Endothelial cell of umbilical vein (primary cell): ENCODE data around the gene CNIH1. TPM values are rescaled to one million over a fixed set of nuclear protein-coding genes. Genes with fewer than 3 reads are reported as not detected.

Experiments used
- BruUV-seq: library from RNA; stranded (reverse); fragments of 400-500 nt; replicated peaks from 2 replicates; lab custom pipeline; 2021; lab: Mats Ljungman, UMichigan
- CTCF ChIA-PET: fragments of 300-600, 350-600 bp; sonication (Branson Sonifier 250); formaldehyde crosslinking; loops from one replicate; lab custom pipeline; 2021; ENCODE audit warnings: antibody characterized with exemption, inconsistent platforms; lab: Charles Lee
- POLR2A ChIA-PET: fragments of 300-600, 350-600 bp; sonication (Branson Sonifier 250); formaldehyde crosslinking; loops from one replicate; lab custom pipeline; 2021; ENCODE audit warnings: antibody characterized with exemption, inconsistent platforms; lab: Charles Lee
- DNase-seq: peaks from one replicate; pipeline ENCODE4 v3.0.0-alpha.2; 2011; ENCODE audit warnings: low read depth, low spot score
- FAIRE-seq: peaks from 2 replicates; lab custom pipeline; 2011; peaks lifted over from hg19 to GRCh38; lab: Jason Lieb, UNC
- H2AFZ ChIP-seq: 2 replicates; pipeline ENCODE4 v1.6.0; 2012; ENCODE audit warnings: low read depth, low read length, control low read depth, inconsistent platforms
- H3K27ac ChIP-seq: 2 replicates; pipeline ENCODE4 v1.5.1; 2011; ENCODE audit warnings: low read depth, mild to moderate bottlenecking, control low read depth, low read length, moderate library complexity; ENCODE audit not compliant: insufficient read depth
- H3K27me3 ChIP-seq, 2 experiments: 2 replicates each; pipeline versions ENCODE4 v1.6.0 to v1.6.1; 2011; ENCODE audit warnings: low read length in 2 of 2, mixed read lengths in 1 of 2; ENCODE audit not compliant: control insufficient read depth in 2 of 2, insufficient read depth in 2 of 2
- H3K36me3 ChIP-seq, 2 experiments: 2 replicates in 1 of 2; 3 replicates in 1 of 2; pipeline ENCODE4 v1.5.1; 2011; ENCODE audit warnings: low read length in 2 of 2, mild to moderate bottlenecking in 1 of 2, moderate library complexity in 1 of 2; ENCODE audit not compliant: control insufficient read depth in 2 of 2, insufficient read depth in 2 of 2; ENCODE audit errors: extremely low read depth in 1 of 2
- H3K4me1 ChIP-seq: 3 replicates; pipeline ENCODE4 v1.5.1; 2011; ENCODE audit warnings: mild to moderate bottlenecking, low read length; ENCODE audit not compliant: control insufficient read depth, insufficient read depth; ENCODE audit errors: extremely low read depth
- H3K4me2 ChIP-seq: 2 replicates; pipeline ENCODE4 v1.6.1; 2011; ENCODE audit warnings: low read length, control low read depth, mixed read lengths; ENCODE audit not compliant: insufficient read depth
- H3K4me3 ChIP-seq, 3 experiments: fragments of 200-600 bp in 1 of 3; sonication (generic), shearing (Covaris generic) in 1 of 3; replicated peaks in 1 of 3; 2 replicates each; pipeline ENCODE4 v1.5.1; 2011 to 2016; ENCODE audit warnings: control low read depth in 3 of 3, low read length in 3 of 3, mild to moderate bottlenecking in 2 of 3, inconsistent platforms in 1 of 3, low read depth in 1 of 3, moderate library complexity in 1 of 3; ENCODE audit not compliant: insufficient read depth in 1 of 3
- H3K79me2 ChIP-seq: 2 replicates; pipeline ENCODE4 v1.6.0; 2012; ENCODE audit warnings: low read length, inconsistent platforms; ENCODE audit not compliant: control insufficient read depth, insufficient read depth
- H3K9ac ChIP-seq: replicated peaks from 2 replicates; pipeline ENCODE3; 2011; ENCODE audit warnings: low read length, control low read depth; ENCODE audit not compliant: insufficient read depth; ENCODE audit errors: extremely low read depth
- H3K9me1 ChIP-seq: replicated peaks from 3 replicates; pipeline ENCODE4 v1.6.0; 2011; ENCODE audit warnings: mild to moderate bottlenecking, low read length; ENCODE audit not compliant: control insufficient read depth, insufficient read depth; ENCODE audit errors: extremely low read depth
- H3K9me3 ChIP-seq: replicated peaks from 2 replicates; pipeline ENCODE4 v1.5.1; 2012; ENCODE audit warnings: low read length, inconsistent platforms; ENCODE audit not compliant: control insufficient read depth, insufficient read depth
- H4K20me1 ChIP-seq: replicated peaks from 2 replicates; pipeline ENCODE3; 2011; ENCODE audit warnings: mild to moderate bottlenecking, low read length; ENCODE audit not compliant: control insufficient read depth, insufficient read depth; ENCODE audit errors: extremely low read depth
- FOS ChIP-seq: IDR thresholded peaks from 2 replicates; pipeline ENCODE4 v1.6.1; 2011; ENCODE audit warnings: mild to moderate bottlenecking, low read length, moderate library complexity, borderline replicate concordance; ENCODE audit not compliant: insufficient read depth
- GATA2 ChIP-seq: IDR thresholded peaks from 2 replicates; pipeline ENCODE4 v1.7.0; 2011; ENCODE audit warnings: low read depth, mild to moderate bottlenecking, moderate library complexity, mixed read lengths, low read length; ENCODE audit not compliant: insufficient read length, insufficient read depth
- JUN ChIP-seq: IDR thresholded peaks from 2 replicates; pipeline ENCODE4 v1.6.1; 2011; ENCODE audit warnings: borderline replicate concordance, low read depth; ENCODE audit not compliant: insufficient read length, insufficient read depth
- MYC ChIP-seq: IDR thresholded peaks from one replicate; pipeline ENCODE4 v1.6.1; 2011; ENCODE audit warnings: mild to moderate bottlenecking, low read depth, low read length
- POLR2A ChIP-seq: IDR thresholded peaks from 2 replicates; pipeline ENCODE4 v1.6.1; 2012; ENCODE audit warnings: low read depth, mild to moderate bottlenecking, control low read depth, low read length
- dilution Hi-C: fragments of 300-500 bp; cut with MboI; formaldehyde crosslinking; loops from one replicate; pipeline ENCODE4 v1.15.0; 2019; ENCODE audit warnings: low sequenced_read_pairs; ENCODE audit not compliant: extremely low pct_ligation_motif_present
- intact Hi-C: fragments of 100-400 bp; cut with micrococcal nuclease; formaldehyde crosslinking; loops from one replicate; pipeline ENCODE4 v1.10.0; 2022
- polyA plus RNA-seq, 4 experiments: library from polyadenylated mRNA; depleted of rRNA in 3 of 4; stranded (reverse) in 3 of 4; unstranded in 1 of 4; fragments of >200 nt; gene quantifications; 2 replicates each; pipeline versions ENCODE4 v1.2.1 to v1.2.3, GENCODE V29; 2011 to 2012; ENCODE audit warnings: missing spikeins in 1 of 4
- total RNA-seq: library from RNA; stranded (reverse); gene quantifications from 2 replicates; pipeline ENCODE4 v1.2.3, GENCODE V29; 2021
- TF ChIP-seq, protein P1 (sequence below), 2 donors: IDR thresholded peaks; 1 replicate in 1 of 2; 2 replicates in 1 of 2; pipeline ENCODE4 v1.5.1; 2011; ENCODE audit warnings: low read length in 2 of 2, mild to moderate bottlenecking in 2 of 2, moderate library complexity in 2 of 2, control low read depth in 1 of 2, inconsistent platforms in 1 of 2, low read depth in 1 of 2; ENCODE audit not compliant: insufficient read depth in 1 of 2; ENCODE audit errors: extremely low read depth in 1 of 2

Gene CNIH1
- total and polyA plus RNA-seq, 2 donors (not counting 3 experiments of a cell fraction or from before 2014, with no cell fraction given): 125 to 328 TPM

DNA sequence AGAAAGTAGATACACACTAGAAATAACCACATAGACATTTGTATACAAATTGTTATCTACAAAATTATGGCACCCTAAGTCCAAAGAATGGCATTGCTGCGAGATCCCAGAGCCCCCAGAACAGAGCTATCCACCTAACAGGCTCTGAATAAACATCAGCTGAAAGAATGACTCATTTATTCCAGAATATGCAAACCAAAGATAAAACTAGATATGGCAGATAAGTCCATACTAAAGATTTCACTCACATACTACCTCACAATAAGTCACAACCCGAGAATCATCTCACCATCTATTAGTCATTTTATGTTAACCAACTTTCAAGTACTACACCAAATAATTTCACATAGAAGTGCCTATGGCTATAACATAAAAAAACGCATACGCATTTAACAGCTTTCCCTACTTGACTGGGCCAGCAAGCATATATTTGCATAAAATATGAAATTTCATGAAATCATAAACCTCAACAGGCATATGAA, 5.6 kb downstream of the CNIH1 start:
- TF ChIP-seq JUN (peak; percentile 82), FOS (peak; percentile 63), MYC (no peak), POLR2A (no peak), GATA2 (peak; percentile 84)
- TF ChIP-seq, protein P1, sequence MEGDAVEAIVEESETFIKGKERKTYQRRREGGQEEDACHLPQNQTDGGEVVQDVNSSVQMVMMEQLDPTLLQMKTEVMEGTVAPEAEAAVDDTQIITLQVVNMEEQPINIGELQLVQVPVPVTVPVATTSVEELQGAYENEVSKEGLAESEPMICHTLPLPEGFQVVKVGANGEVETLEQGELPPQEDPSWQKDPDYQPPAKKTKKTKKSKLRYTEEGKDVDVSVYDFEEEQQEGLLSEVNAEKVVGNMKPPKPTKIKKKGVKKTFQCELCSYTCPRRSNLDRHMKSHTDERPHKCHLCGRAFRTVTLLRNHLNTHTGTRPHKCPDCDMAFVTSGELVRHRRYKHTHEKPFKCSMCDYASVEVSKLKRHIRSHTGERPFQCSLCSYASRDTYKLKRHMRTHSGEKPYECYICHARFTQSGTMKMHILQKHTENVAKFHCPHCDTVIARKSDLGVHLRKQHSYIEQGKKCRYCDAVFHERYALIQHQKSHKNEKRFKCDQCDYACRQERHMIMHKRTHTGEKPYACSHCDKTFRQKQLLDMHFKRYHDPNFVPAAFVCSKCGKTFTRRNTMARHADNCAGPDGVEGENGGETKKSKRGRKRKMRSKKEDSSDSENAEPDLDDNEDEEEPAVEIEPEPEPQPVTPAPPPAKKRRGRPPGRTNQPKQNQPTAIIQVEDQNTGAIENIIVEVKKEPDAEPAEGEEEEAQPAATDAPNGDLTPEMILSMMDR (IDR thresholded peaks at IDR 0.05; ENCODE audit: extremely low read depth in 1 of 2, insufficient read depth in 1 of 2, low read depth in 1 of 2, low read length in 2 of 2): no peak
- Histone ChIP-seq H3K4me3 (no peak overlapping the region), H3K79me2 (peaks cover 91% of the 10 kb centered on the region), H3K27ac (peak overlapping the region; percentile 13), H3K9me1 (no peaks in the 10 kb centered on the region), H3K9ac (no peak overlapping the region), H3K27me3 (no peaks in the 10 kb centered on the region), H3K4me1 (peaks cover 24% of the 10 kb centered on the region), H3K4me2 (peak overlapping the region; percentile 31), H3K9me3 (no peaks in the 10 kb centered on the region), H3K36me3 (peaks cover 2 to 3% of the 10 kb centered on the region in 2 experiments), H2AFZ (no peak overlapping the region), H4K20me1 (peaks cover 3% of the 10 kb centered on the region)
- peak; percentile 84 for DNase-seq
- intact Hi-C loops (no loop called here), dilution Hi-C loops (no loop called here)
- no TSS peak for BruUV-seq
- ChIA-PET CTCF (interaction anchor here (0.9 to 2.2 kb wide), 6 partner anchors 12 to 382 kb away, joined by 3 to 17 read pairs (median 6); partner anchors contain the start of gene CDKN3), POLR2A (no interaction called here)
- peak; percentile 4 for FAIRE-seq
